ENCODE data around the gene CWC22.
"Not testable (repeated sequence)": the region's sequence is repeated elsewhere in the genome, so short reads cannot be mapped to it uniquely, and the experiment has no call there.

Gene CWC22

GRCh38 chr2:179952658-179953057 is 54.4 kb downstream of the CWC22 start:
- in situ Hi-C loops (cut with MboI; ENCODE audit: low sequenced_read_pairs): no loop called here

GRCh38 chr2:179951680-179952079 is 55.4 kb downstream of the CWC22 start:
- in situ Hi-C loops (cut with MboI; ENCODE audit: low sequenced_read_pairs): no loop called here

- in situ Hi-C loops (cut with MboI; ENCODE audit: low sequenced_read_pairs): no loop called here
These were observed 56.7 kb downstream of the CWC22 start for GRCh38 chr2:179950391-179950790.

- in situ Hi-C loops (cut with MboI; ENCODE audit: low sequenced_read_pairs): no loop called here
These were observed 57.7 kb downstream of the CWC22 start for GRCh38 chr2:179949438-179949837.

GRCh38 chr2:179948058-179948457 is 59.0 kb downstream of the CWC22 start:
- in situ Hi-C loops (cut with MboI; ENCODE audit: low sequenced_read_pairs): no loop called here

GRCh38 chr2:179946810-179947615 is 60.1 kb downstream of the CWC22 start:
- in situ Hi-C loops (cut with MboI; ENCODE audit: low sequenced_read_pairs): no loop called here

- in situ Hi-C loops (cut with MboI; ENCODE audit: low sequenced_read_pairs): no loop called here
These were observed 60.8 kb downstream of the CWC22 start for GRCh38 chr2:179946346-179946745.

GRCh38 chr2:179939259-179939658 is 67.8 kb downstream of the CWC22 start:
- in situ Hi-C loops (cut with MboI; ENCODE audit: low sequenced_read_pairs): no loop called here

- in situ Hi-C loops (cut with MboI; ENCODE audit: low sequenced_read_pairs): no loop called here
These were observed 69.1 kb downstream of the CWC22 start for GRCh38 chr2:179938026-179938425.

GRCh38 chr2:179936654-179937053 is 70.4 kb downstream of the CWC22 start:
- in situ Hi-C loops (cut with MboI; ENCODE audit: low sequenced_read_pairs): no loop called here

GRCh38 chr2:179936141-179936540 is 71.0 kb downstream of the CWC22 start:
- in situ Hi-C loops (cut with MboI; ENCODE audit: low sequenced_read_pairs): no loop called here

GRCh38 chr2:179932786-179933185 is 74.3 kb downstream of the CWC22 start:
- in situ Hi-C loops (cut with MboI; ENCODE audit: low sequenced_read_pairs): no loop called here

- in situ Hi-C loops (cut with MboI; ENCODE audit: low sequenced_read_pairs): no loop called here
These were observed 75.6 kb downstream of the CWC22 start for GRCh38 chr2:179931502-179931901.

GRCh38 chr2:179929997-179930396 is 77.1 kb downstream of the CWC22 start:
- in situ Hi-C loops (cut with MboI; ENCODE audit: low sequenced_read_pairs): not testable (repeated sequence)

GRCh38 chr2:179927041-179927440 is 80.1 kb downstream of the CWC22 start:
- in situ Hi-C loops (cut with MboI; ENCODE audit: low sequenced_read_pairs): no loop called here

GRCh38 chr2:179925713-179926112 is 81.4 kb downstream of the CWC22 start:
- in situ Hi-C loops (cut with MboI; ENCODE audit: low sequenced_read_pairs): no loop called here

GRCh38 chr2:179917272-179917671 is 89.8 kb downstream of the CWC22 start:
- in situ Hi-C loops (cut with MboI; ENCODE audit: low sequenced_read_pairs): no loop called here

GRCh38 chr2:179915395-179915992 is 91.6 kb downstream of the CWC22 start:
- in situ Hi-C loops (cut with MboI; ENCODE audit: low sequenced_read_pairs): no loop called here

- in situ Hi-C loops (cut with MboI; ENCODE audit: low sequenced_read_pairs): no loop called here
These were observed 93.3 kb downstream of the CWC22 start for GRCh38 chr2:179913809-179914208.

GRCh38 chr2:179911569-179911968 is 95.5 kb downstream of the CWC22 start:
- in situ Hi-C loops (cut with MboI; ENCODE audit: low sequenced_read_pairs): no loop called here

- in situ Hi-C loops (cut with MboI; ENCODE audit: low sequenced_read_pairs): no loop called here
These were observed 96.4 kb downstream of the CWC22 start for GRCh38 chr2:179910735-179911113.
